ENCODE results near the gene UBD. TPM values are rescaled to one million over a fixed set of nuclear protein-coding genes. Genes with fewer than 3 reads are reported as not detected.

Gene UBD
- total and polyA plus RNA-seq, 4 experiments from 2014 or later: not detected

GRCh38 chr6:29527564-29527963 is 32.0 kb downstream of the UBD start:
- Histone ChIP-seq H3K4me3 (ENCODE audit: low read length in 2 of 2) (no peak overlapping the region), H3K4me1 (ENCODE audit: insufficient read depth, low read length) (no peaks in the 10 kb centered on the region), H3K36me3 (ENCODE audit: insufficient read depth, low read length) (no peaks in the 10 kb centered on the region), H3K27ac (ENCODE audit: low read depth, low read length) (no peak overlapping the region), H3K9me3 (ENCODE audit: control insufficient read depth in 1 of 2, low read length in 2 of 2) (no peaks in the 10 kb centered on the region), H3K27me3 (ENCODE audit: insufficient read depth, low read length) (peaks cover 6% of the 10 kb centered on the region)
- Mint-ChIP-seq H3K27ac (no peak overlapping the region), H3K4me1 (peaks cover 0 to 1% (median 0%) of the 10 kb centered on the region in 4 donors), H3K4me3 (no peak overlapping the region), H3K9me3 (peaks cover 0 to 1% (median 0%) of the 10 kb centered on the region in 8 donors), H3K36me3 (no peaks in the 10 kb centered on the region), H3K27me3 (peaks cover 13 to 16% of the 10 kb centered on the region in 2 donors)
- no peak for DNase-seq
- ChIA-PET POLR2A (ENCODE audit: partially characterized antibody) (no interaction called here), CTCF (ENCODE audit: partially characterized antibody) (interaction anchor here (1.2 kb wide), 1 partner anchor 123 kb away, joined by 4 read pairs; no protein-coding TSS in a partner anchor)
- intact Hi-C loops (cut with micrococcal nuclease): no loop called here

- Histone ChIP-seq H3K4me1 (ENCODE audit: insufficient read depth, low read length) (no peaks in the 10 kb centered on the region), H3K27ac (ENCODE audit: low read depth, low read length) (no peak overlapping the region), H3K4me3 (ENCODE audit: low read length in 2 of 2) (no peak overlapping the region), H3K27me3 (ENCODE audit: insufficient read depth, low read length) (peaks cover 6% of the 10 kb centered on the region), H3K36me3 (ENCODE audit: insufficient read depth, low read length) (no peaks in the 10 kb centered on the region), H3K9me3 (ENCODE audit: control insufficient read depth in 1 of 2, low read length in 2 of 2) (no peaks in the 10 kb centered on the region)
- ChIA-PET POLR2A (ENCODE audit: partially characterized antibody) (no interaction called here), CTCF (ENCODE audit: partially characterized antibody) (interaction anchor here (1.2 kb wide), 1 partner anchor 123 kb away, joined by 4 read pairs; no protein-coding TSS in a partner anchor)
- H3K27ac Mint-ChIP-seq: no peak overlapping the region
- H3K4me1 Mint-ChIP-seq: peaks cover 0 to 1% (median 0%) of the 10 kb centered on the region in 4 donors
- intact Hi-C loops (cut with micrococcal nuclease): no loop called here
- no peak overlapping the region for H3K4me3 Mint-ChIP-seq
- no peaks in the 10 kb centered on the region for H3K36me3 Mint-ChIP-seq
- peaks cover 13 to 16% of the 10 kb centered on the region in 2 donors for H3K27me3 Mint-ChIP-seq
- no peak for DNase-seq
- H3K9me3 Mint-ChIP-seq: peaks cover 0 to 1% (median 0%) of the 10 kb centered on the region in 8 donors
These were observed 32.4 kb downstream of the UBD start for GRCh38 chr6:29527126-29527525.

- H3K4me1 ChIP-seq (ENCODE audit: insufficient read depth, low read length): no peaks in the 10 kb centered on the region
- ChIA-PET CTCF (ENCODE audit: partially characterized antibody) (no interaction called here), POLR2A (ENCODE audit: partially characterized antibody) (no interaction called here)
These were observed 34.3 kb downstream of the UBD start for GRCh38 chr6:29525311-29525639.

GRCh38 chr6:29524444-29525310 is 34.9 kb downstream of the UBD start:
- Histone ChIP-seq H3K9me3 (ENCODE audit: control insufficient read depth in 1 of 2, low read length in 2 of 2) (no peaks in the 10 kb centered on the region), H3K36me3 (ENCODE audit: insufficient read depth, low read length) (no peaks in the 10 kb centered on the region), H3K27ac (ENCODE audit: low read depth, low read length) (no peak overlapping the region), H3K27me3 (ENCODE audit: insufficient read depth, low read length) (peaks cover 6% of the 10 kb centered on the region), H3K4me1 (ENCODE audit: insufficient read depth, low read length) (no peaks in the 10 kb centered on the region), H3K4me3 (ENCODE audit: low read length in 2 of 2) (no peak overlapping the region)
- Mint-ChIP-seq H3K27ac (no peak overlapping the region), H3K27me3 (peaks cover 13 to 23% of the 10 kb centered on the region in 2 donors), H3K4me3 (no peak overlapping the region), H3K4me1 (peaks cover 0 to 1% (median 0%) of the 10 kb centered on the region in 4 donors), H3K9me3 (peaks cover 0 to 1% (median 0%) of the 10 kb centered on the region in 8 donors), H3K36me3 (no peaks in the 10 kb centered on the region)
- intact Hi-C loops (cut with micrococcal nuclease): no loop called here
- ChIA-PET CTCF (ENCODE audit: partially characterized antibody) (no interaction called here), POLR2A (ENCODE audit: partially characterized antibody) (no interaction called here)
- no peak for DNase-seq

More at GRCh38 chr6:29525311-29525639, 34.3 kb downstream of the UBD start:
- Mint-ChIP-seq H3K27ac (no peak overlapping the region), H3K4me1 (peaks cover 0 to 1% (median 0%) of the 10 kb centered on the region in 4 donors), H3K27me3 (peaks cover 13 to 18% of the 10 kb centered on the region in 2 donors), H3K9me3 (peaks cover 0 to 1% (median 0%) of the 10 kb centered on the region in 8 donors), H3K4me3 (no peak overlapping the region), H3K36me3 (no peaks in the 10 kb centered on the region)
- H3K9me3 ChIP-seq (ENCODE audit: control insufficient read depth in 1 of 2, low read length in 2 of 2): no peaks in the 10 kb centered on the region
- no peak for DNase-seq
- no peak overlapping the region for H3K27ac ChIP-seq (ENCODE audit: low read depth, low read length)
- H3K36me3 ChIP-seq (ENCODE audit: insufficient read depth, low read length): no peaks in the 10 kb centered on the region
- H3K27me3 ChIP-seq (ENCODE audit: insufficient read depth, low read length): peaks cover 6% of the 10 kb centered on the region
- intact Hi-C loops (cut with micrococcal nuclease): no loop called here
- H3K4me3 ChIP-seq (ENCODE audit: low read length in 2 of 2): no peak overlapping the region

GRCh38 chr6:29524044-29524443 is 35.5 kb downstream of the UBD start:
- POLR2A ChIA-PET (ENCODE audit: partially characterized antibody): no interaction called here
- CTCF ChIA-PET (ENCODE audit: partially characterized antibody): no interaction called here
- Mint-ChIP-seq H3K27ac (no peak overlapping the region), H3K9me3 (peaks cover 0 to 1% (median 0%) of the 10 kb centered on the region in 8 donors), H3K36me3 (no peaks in the 10 kb centered on the region), H3K4me3 (no peak overlapping the region), H3K4me1 (peaks cover 0 to 1% (median 0%) of the 10 kb centered on the region in 4 donors), H3K27me3 (peaks cover 13 to 19% of the 10 kb centered on the region in 2 donors)
- no peaks in the 10 kb centered on the region for H3K9me3 ChIP-seq (ENCODE audit: control insufficient read depth in 1 of 2, low read length in 2 of 2)
- peaks cover 6% of the 10 kb centered on the region for H3K27me3 ChIP-seq (ENCODE audit: insufficient read depth, low read length)
- no peaks in the 10 kb centered on the region for H3K4me1 ChIP-seq (ENCODE audit: insufficient read depth, low read length)
- no peak overlapping the region for H3K27ac ChIP-seq (ENCODE audit: low read depth, low read length)
- intact Hi-C loops (cut with micrococcal nuclease): no loop called here
- H3K36me3 ChIP-seq (ENCODE audit: insufficient read depth, low read length): no peaks in the 10 kb centered on the region
- no peak overlapping the region for H3K4me3 ChIP-seq (ENCODE audit: low read length in 2 of 2)
- no peak for DNase-seq

- no peak for DNase-seq
- ChIA-PET CTCF (ENCODE audit: partially characterized antibody) (no interaction called here), POLR2A (ENCODE audit: partially characterized antibody) (no interaction called here)
- H3K27me3 Mint-ChIP-seq: peaks cover 10 to 19% of the 10 kb centered on the region in 2 donors
- H3K27ac Mint-ChIP-seq: no peak overlapping the region
- Histone ChIP-seq H3K4me3 (ENCODE audit: low read length in 2 of 2) (no peak overlapping the region), H3K9me3 (ENCODE audit: control insufficient read depth in 1 of 2, low read length in 2 of 2) (no peaks in the 10 kb centered on the region), H3K4me1 (ENCODE audit: insufficient read depth, low read length) (no peaks in the 10 kb centered on the region), H3K27me3 (ENCODE audit: insufficient read depth, low read length) (peaks cover 6% of the 10 kb centered on the region), H3K27ac (ENCODE audit: low read depth, low read length) (no peak overlapping the region), H3K36me3 (ENCODE audit: insufficient read depth, low read length) (no peaks in the 10 kb centered on the region)
- H3K9me3 Mint-ChIP-seq: peaks cover 0 to under 1% (median 0%) of the 10 kb centered on the region in 8 donors
- H3K36me3 Mint-ChIP-seq: no peaks in the 10 kb centered on the region
- H3K4me3 Mint-ChIP-seq: no peak overlapping the region
- peaks cover 0 to 1% (median 0%) of the 10 kb centered on the region in 4 donors for H3K4me1 Mint-ChIP-seq
- intact Hi-C loops (cut with micrococcal nuclease): no loop called here
These were observed 37.3 kb downstream of the UBD start for GRCh38 chr6:29522227-29522626.

- Mint-ChIP-seq H3K4me3 (no peak overlapping the region), H3K4me1 (peaks cover 3 to 9% (median 7%) of the 10 kb centered on the region in 4 donors), H3K27ac (no peak overlapping the region), H3K27me3 (peaks cover 7 to 16% of the 10 kb centered on the region in 2 donors), H3K36me3 (no peaks in the 10 kb centered on the region), H3K9me3 (no peaks in the 10 kb centered on the region)
- ChIA-PET CTCF (ENCODE audit: partially characterized antibody) (no interaction called here), POLR2A (ENCODE audit: partially characterized antibody) (no interaction called here)
- Histone ChIP-seq H3K9me3 (ENCODE audit: control insufficient read depth in 1 of 2, low read length in 2 of 2) (no peaks in the 10 kb centered on the region), H3K27me3 (ENCODE audit: insufficient read depth, low read length) (peaks cover 6% of the 10 kb centered on the region), H3K4me3 (ENCODE audit: low read length in 2 of 2) (no peak overlapping the region), H3K4me1 (ENCODE audit: insufficient read depth, low read length) (peaks cover 5% of the 10 kb centered on the region), H3K27ac (ENCODE audit: low read depth, low read length) (no peak overlapping the region), H3K36me3 (ENCODE audit: insufficient read depth, low read length) (no peaks in the 10 kb centered on the region)
- intact Hi-C loops (cut with micrococcal nuclease): no loop called here
- no peak for DNase-seq
These were observed 38.4 kb downstream of the UBD start for GRCh38 chr6:29521006-29521680.
